MM.1S (cell line): ENCODE results near the gene SERBP1.

Source experiments
- DNase-seq: peaks from one replicate; pipeline ENCODE4 v3.0.0-alpha.2; 2015
- H2AFZ ChIP-seq: fragments of 300-600 bp; sonication (generic); 2 replicates; pipeline ENCODE4 v1.6.0; 2016; ENCODE audit warnings: antibody characterized with exemption, low read length
- H3F3A ChIP-seq: fragments of 300-600 bp; sonication (generic); 2 replicates; pipeline ENCODE4 v1.6.1; 2016; ENCODE audit warnings: mild to moderate bottlenecking, antibody characterized with exemption, low read length, moderate library complexity, mixed read lengths; ENCODE audit not compliant: insufficient read depth
- H3K27ac ChIP-seq: fragments of 300-600 bp; sonication (generic); 2 replicates; pipeline ENCODE4 v1.5.1; 2016; ENCODE audit warnings: mild to moderate bottlenecking, low read length
- H3K27me3 ChIP-seq: fragments of 300-600 bp; sonication (generic); replicated peaks from 2 replicates; pipeline ENCODE4 v1.6.0; 2016; ENCODE audit warnings: low read length; ENCODE audit not compliant: insufficient read depth
- H3K36me3 ChIP-seq: fragments of 300-600 bp; sonication (generic); replicated peaks from 2 replicates; pipeline ENCODE4 v1.6.1; 2016; ENCODE audit warnings: mild to moderate bottlenecking, low read length, mixed read lengths; ENCODE audit not compliant: insufficient read depth
- H3K4me1 ChIP-seq: fragments of 300-600 bp; sonication (generic); 2 replicates; pipeline ENCODE4 v1.6.1; 2016; ENCODE audit warnings: low read length, mixed read lengths
- H3K4me2 ChIP-seq: fragments of 300-600 bp; sonication (generic); 2 replicates; pipeline ENCODE4 v1.6.0; 2016; ENCODE audit warnings: low read depth, low read length
- H3K4me3 ChIP-seq: fragments of 300-600 bp; sonication (generic); 2 replicates; pipeline ENCODE4 v1.5.1; 2016; ENCODE audit warnings: low read length, mixed read lengths
- H3K79me2 ChIP-seq: fragments of 300-600 bp; sonication (generic); 2 replicates; pipeline ENCODE4 v1.6.1; 2016; ENCODE audit warnings: mixed run types, low read length, mixed read lengths
- H3K9ac ChIP-seq: fragments of 300-600 bp; sonication (generic); 2 replicates; pipeline ENCODE4 v1.6.1; 2016; ENCODE audit warnings: low read length, mixed read lengths
- H3K9me2 ChIP-seq: fragments of 300-600 bp; sonication (generic); replicated peaks from 2 replicates; pipeline ENCODE4 v1.6.1; 2016; ENCODE audit warnings: mild to moderate bottlenecking, low read length, mixed read lengths; ENCODE audit not compliant: insufficient read depth
- H3K9me3 ChIP-seq: fragments of 300-600 bp; sonication (generic); replicated peaks from 2 replicates; pipeline ENCODE4 v1.6.1; 2016; ENCODE audit warnings: mild to moderate bottlenecking, low read length, mixed read lengths; ENCODE audit not compliant: insufficient read depth
- H4K20me1 ChIP-seq: fragments of 300-600 bp; sonication (generic); 2 replicates; pipeline ENCODE4 v1.6.1; 2016; ENCODE audit warnings: mild to moderate bottlenecking, low read length, moderate library complexity, mixed read lengths; ENCODE audit not compliant: insufficient read depth
- CTCF ChIP-seq: fragments of 300-600 bp; sonication (generic); IDR thresholded peaks from 2 replicates; pipeline ENCODE4 v1.5.1; 2016; ENCODE audit warnings: antibody characterized with exemption, low read length, mixed read lengths
- EZH2 ChIP-seq: fragments of 300-600 bp; sonication (generic); optimal IDR thresholded peaks from 2 replicates; pipeline ENCODE3; 2017; ENCODE audit warnings: low read depth, mild to moderate bottlenecking, antibody characterized with exemption, low read length, mixed read lengths
- EZH2phosphoT487 ChIP-seq: fragments of 300-600 bp; sonication (generic); IDR thresholded peaks from 2 replicates; pipeline ENCODE4 v1.6.1; 2018; ENCODE audit warnings: antibody characterized with exemption, low read length

Gene SERBP1

GRCh38 chr1:67372898-67373297, 57.3 kb downstream of the SERBP1 start:
- TF ChIP-seq EZH2: no peak
- no peak for TF ChIP-seq CTCF
- H3K4me3 ChIP-seq: no peak overlapping the region
- H3K27ac ChIP-seq: no peak overlapping the region
- H3K4me2 ChIP-seq: no peak overlapping the region
- H3K9ac ChIP-seq: no peak overlapping the region
- H4K20me1 ChIP-seq: no peaks in the 10 kb centered on the region
- no peaks in the 10 kb centered on the region for H3K79me2 ChIP-seq
- H3K27me3 ChIP-seq: no peaks in the 10 kb centered on the region
- DNase-seq: no peak
- H3K9me3 ChIP-seq: no peaks in the 10 kb centered on the region
- H3K36me3 ChIP-seq: no peaks in the 10 kb centered on the region
- no peaks in the 10 kb centered on the region for H3K9me2 ChIP-seq
- no peaks in the 10 kb centered on the region for H3K4me1 ChIP-seq
- H3F3A ChIP-seq: no peaks in the 10 kb centered on the region
- H2AFZ ChIP-seq: no peak overlapping the region

- Histone ChIP-seq H3K9me2 (no peaks in the 10 kb centered on the region), H3K4me3 (no peak overlapping the region), H3K9me3 (no peaks in the 10 kb centered on the region), H3K79me2 (no peaks in the 10 kb centered on the region), H4K20me1 (no peaks in the 10 kb centered on the region), H3K4me1 (no peaks in the 10 kb centered on the region), H3F3A (no peaks in the 10 kb centered on the region), H3K36me3 (no peaks in the 10 kb centered on the region), H3K27ac (no peak overlapping the region), H2AFZ (no peak overlapping the region), H3K4me2 (no peak overlapping the region), H3K9ac (no peak overlapping the region), H3K27me3 (no peaks in the 10 kb centered on the region)
- TF ChIP-seq CTCF (no peak), EZH2phosphoT487 (no peak), EZH2 (no peak)
- DNase-seq: no peak
These were observed 58.1 kb downstream of the SERBP1 start for GRCh38 chr1:67372136-67372535.

DNA sequence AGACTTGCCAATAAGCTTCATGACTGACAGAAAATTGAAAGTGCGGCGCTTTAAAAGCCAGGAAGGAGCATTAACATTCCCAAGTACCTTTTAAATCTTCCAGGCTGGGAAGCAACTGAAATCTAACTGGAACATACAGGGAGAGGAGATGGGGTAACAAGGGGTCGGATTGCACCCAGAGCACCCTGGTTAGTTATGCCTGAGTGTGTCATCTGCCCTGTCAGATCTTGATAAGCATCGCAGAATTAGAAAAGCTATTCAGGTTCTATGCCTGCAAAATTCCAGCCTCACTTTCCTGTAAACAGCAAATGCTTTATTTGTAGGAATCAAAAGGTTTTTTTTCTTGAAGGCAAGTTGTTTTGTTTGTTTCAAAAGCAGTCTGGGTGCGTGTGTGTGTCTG, 58.5 kb downstream of the SERBP1 start:
- Histone ChIP-seq H4K20me1 (no peaks in the 10 kb centered on the region), H3K36me3 (no peaks in the 10 kb centered on the region), H3K9ac (no peak overlapping the region), H3K9me3 (no peaks in the 10 kb centered on the region), H3K27me3 (no peaks in the 10 kb centered on the region), H3K9me2 (no peaks in the 10 kb centered on the region), H2AFZ (no peak overlapping the region), H3K4me1 (no peaks in the 10 kb centered on the region), H3F3A (no peaks in the 10 kb centered on the region), H3K27ac (no peak overlapping the region), H3K79me2 (no peaks in the 10 kb centered on the region), H3K4me3 (no peak overlapping the region), H3K4me2 (no peak overlapping the region)
- TF ChIP-seq CTCF: no peak
- TF ChIP-seq EZH2phosphoT487: no peak
- DNase-seq: no peak

DNA sequence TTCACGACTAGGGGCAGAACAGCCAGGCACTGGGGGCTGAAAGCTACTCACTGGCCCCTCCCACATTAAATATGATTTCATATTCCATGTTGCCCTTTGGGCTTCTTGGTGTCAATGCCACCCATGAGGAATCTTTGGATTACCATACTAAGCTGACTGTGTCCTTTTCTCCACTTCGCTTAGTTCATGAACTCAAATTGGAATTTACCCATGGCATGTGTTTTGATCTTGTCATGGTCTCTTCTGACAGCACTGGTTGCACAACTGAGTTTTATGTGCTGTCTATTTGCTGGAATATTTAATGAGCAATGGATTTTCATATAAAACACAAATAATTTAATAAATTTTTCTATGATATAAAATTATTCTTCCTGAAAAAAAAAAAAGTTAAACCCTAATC, 59.2 kb downstream of the SERBP1 start:
- Histone ChIP-seq H3K4me3 (no peak overlapping the region), H3K79me2 (no peaks in the 10 kb centered on the region), H3K36me3 (no peaks in the 10 kb centered on the region), H3K9me2 (no peaks in the 10 kb centered on the region), H4K20me1 (no peaks in the 10 kb centered on the region), H3K4me1 (no peaks in the 10 kb centered on the region), H3F3A (no peaks in the 10 kb centered on the region), H3K27me3 (no peaks in the 10 kb centered on the region), H3K9ac (no peak overlapping the region), H3K27ac (no peak overlapping the region), H3K4me2 (no peak overlapping the region), H2AFZ (no peak overlapping the region), H3K9me3 (no peaks in the 10 kb centered on the region)
- TF ChIP-seq EZH2: no peak
- TF ChIP-seq EZH2phosphoT487: no peak
- TF ChIP-seq CTCF: no peak
- DNase-seq: no peak
